HG02759 (cell line): ENCODE data around the gene SLC44A4.
"Not testable (repeated sequence)": the region's sequence is repeated elsewhere in the genome, so short reads cannot be mapped to it uniquely, and the experiment has no call there.

Experiments used
- ATAC-seq: cut with Tn5 transposase; IDR thresholded peaks from one replicate; pipeline ENCODE4 v1.9.1; 2021; ENCODE audit warnings: mild to moderate bottlenecking, moderate library complexity; ENCODE audit not compliant: unreplicated experiment

Gene SLC44A4

DNA sequence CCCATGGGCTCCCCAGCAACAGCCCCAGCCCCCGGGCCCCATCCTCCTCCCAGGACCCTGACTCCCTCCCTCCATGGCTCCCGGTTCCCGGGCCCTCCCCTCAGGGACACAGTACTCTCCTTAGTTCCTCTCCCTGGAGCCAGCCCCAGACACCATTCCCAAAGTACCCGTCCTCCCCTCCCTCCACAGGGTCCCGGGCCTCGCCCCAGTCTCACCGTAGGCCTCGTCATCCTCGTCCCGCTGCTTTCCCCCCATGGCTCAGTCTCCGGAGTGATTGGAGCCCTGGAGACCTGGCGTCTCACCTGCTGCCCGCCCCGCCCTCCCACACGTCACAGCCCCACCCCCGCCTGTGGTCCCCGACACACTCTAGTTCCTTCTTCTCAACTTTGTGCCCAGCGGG, at the start of gene SLC44A4:
Gene SLC44A4 (minus strand): TSS at position 272 of the 400 bp plus-strand sequence. CDS start 17 bp downstream, at position 255.
- no peak for ATAC-seq

DNA sequence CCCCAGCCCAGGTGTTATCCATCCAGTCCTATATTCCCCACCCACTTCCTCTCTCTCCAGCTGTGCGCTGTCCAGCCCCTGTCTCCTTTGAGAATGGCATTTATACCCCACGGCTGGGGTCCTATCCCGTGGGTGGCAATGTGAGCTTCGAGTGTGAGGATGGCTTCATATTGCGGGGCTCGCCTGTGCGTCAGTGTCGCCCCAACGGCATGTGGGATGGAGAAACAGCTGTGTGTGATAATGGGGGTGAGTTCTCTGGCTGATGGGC, 49.8 kb upstream of the SLC44A4 start:
- no peak for ATAC-seq

- no peak for ATAC-seq
Measured at GRCh38 chr6:31927863-31928671, 49.3 kb upstream of the SLC44A4 start.

- ATAC-seq, result no peak
Measured at GRCh38 chr6:31927242-31927862, 48.6 kb upstream of the SLC44A4 start, which contains the start of gene C2. Gene C2 (plus strand): TSS chr6:31927717. CDS start chr6:31927753, 36 bp downstream.

DNA sequence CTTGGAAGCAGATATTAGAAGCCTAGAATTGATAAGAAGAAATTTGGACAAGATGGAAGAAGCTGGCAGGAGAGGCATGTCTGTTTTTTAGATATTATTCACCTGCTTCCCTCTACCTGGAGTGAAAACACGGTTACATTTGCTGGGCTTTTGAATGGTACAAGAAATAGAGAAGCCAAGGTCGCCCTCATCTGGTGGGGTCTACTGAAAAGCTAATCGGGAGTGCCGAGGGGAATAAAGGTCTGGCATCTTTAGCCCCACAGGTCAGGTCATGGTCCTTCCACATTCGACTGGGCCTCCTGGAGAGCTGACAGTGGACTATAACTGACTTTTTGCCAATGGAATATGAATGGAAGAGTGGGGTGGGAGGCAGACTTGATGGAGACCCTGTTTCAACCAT, 44.1 kb upstream of the SLC44A4 start:
- ATAC-seq, result no peak

DNA sequence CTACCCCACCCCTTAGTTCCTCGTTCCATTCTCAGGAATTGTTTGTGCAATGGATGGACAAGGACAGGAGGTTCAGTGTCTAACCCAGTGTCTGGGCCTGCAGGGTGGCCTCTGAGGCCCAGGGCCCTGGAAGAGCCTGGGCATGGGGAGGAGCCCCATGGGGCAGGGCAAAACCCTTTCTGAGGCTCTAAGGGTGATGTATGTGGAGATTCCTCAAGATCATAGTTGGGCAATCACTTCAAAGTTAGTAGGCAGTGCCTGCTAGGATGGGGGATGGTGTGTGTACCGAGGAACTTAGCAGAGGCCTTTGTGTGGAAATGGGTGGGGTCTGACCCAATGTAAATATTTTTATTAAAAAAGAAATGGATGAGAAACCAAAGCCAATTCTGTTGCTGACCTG, 42.0 kb upstream of the SLC44A4 start:
- no peak for ATAC-seq

GRCh38 chr6:31919624-31920303, 41.0 kb upstream of the SLC44A4 start:
- no peak for ATAC-seq

GRCh38 chr6:31918069-31918720, 39.4 kb upstream of the SLC44A4 start:
- ATAC-seq, result no peak

DNA sequence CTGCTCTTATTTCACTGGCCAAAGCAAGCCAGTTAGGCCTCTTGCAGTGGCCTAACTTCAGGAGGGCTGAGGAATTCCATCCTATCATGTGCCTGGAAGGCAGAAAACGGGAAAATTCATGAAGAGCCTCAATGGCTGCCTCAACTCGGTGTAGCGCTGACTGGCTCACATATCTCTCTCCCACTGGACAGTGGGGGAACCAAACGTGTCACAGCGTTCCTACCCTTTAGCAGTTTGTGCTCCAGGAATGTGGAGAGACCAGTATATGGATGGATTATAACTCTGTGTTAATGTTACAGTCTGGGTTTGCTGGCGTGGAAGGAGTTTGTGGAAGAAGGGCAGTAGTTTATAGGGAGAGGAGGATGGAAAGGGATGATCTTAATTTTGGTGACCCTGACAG, 37.0 kb upstream of the SLC44A4 start:
- no peak for ATAC-seq

GRCh38 chr6:31915351-31915750, 36.6 kb upstream of the SLC44A4 start:
- ATAC-seq, result no peak

- ATAC-seq, result no peak
Measured at GRCh38 chr6:31911826-31912585, 33.2 kb upstream of the SLC44A4 start.

- ATAC-seq, result not testable (repeated sequence)
Measured at GRCh38 chr6:31909298-31909697, 30.5 kb upstream of the SLC44A4 start.

GRCh38 chr6:31908791-31909190, 30.0 kb upstream of the SLC44A4 start:
- ATAC-seq, result peak; percentile 53

DNA sequence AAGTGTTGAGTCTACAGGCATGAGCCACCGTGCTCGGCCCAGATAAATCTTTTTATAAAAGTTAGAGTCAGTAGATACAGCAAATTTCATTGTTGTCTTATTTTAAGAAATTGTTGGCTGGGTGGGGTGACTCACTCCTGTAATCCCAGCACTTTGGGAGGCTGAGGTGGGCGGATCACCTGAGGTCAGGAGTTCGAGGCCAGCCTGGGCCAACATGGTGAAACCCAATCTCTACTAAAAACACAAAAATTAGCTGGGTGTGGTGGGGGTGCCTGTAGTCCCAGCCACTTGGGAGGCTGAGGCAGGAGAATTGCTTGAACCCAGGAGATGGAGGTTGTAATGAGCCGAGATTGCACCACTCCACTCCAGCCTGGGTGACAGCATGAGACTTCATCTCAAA, 29.5 kb upstream of the SLC44A4 start:
- not testable (repeated sequence) for ATAC-seq

DNA sequence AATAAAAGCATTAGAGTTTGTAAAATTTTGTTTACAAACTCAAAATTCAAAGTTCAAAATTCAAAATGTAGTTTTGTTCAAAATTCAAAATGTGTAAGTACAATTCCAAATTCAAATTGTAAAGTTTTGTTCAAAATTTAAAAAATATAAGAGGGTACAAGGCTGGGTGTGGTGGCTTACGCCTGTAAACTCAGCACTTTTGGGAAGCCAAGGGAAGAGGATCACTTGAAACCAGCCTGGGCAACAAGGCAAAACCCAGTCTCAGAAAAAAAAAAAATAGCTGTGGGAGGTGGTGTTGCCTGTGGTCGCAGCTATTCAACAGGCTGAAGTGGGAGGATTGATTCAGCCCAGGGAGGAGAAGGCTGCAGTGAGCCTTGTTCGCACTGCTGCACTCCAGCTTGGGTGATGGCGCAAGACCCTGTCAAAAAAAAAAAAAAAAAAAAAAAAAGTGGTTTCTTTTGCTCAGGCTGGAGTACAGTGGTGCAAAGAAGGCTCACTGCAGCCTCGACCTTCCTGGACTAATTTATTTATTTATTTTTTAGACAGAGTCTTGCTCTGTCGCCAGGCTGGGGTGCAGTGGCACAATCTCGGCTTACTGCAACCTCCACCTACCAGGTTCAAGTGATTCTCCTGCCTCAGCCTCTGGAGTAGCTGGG, 28.5 kb upstream of the SLC44A4 start:
- no peak for ATAC-seq

GRCh38 chr6:31906727-31907126, 27.9 kb upstream of the SLC44A4 start:
- not testable (repeated sequence) for ATAC-seq

GRCh38 chr6:31906122-31906521, 27.3 kb upstream of the SLC44A4 start:
- ATAC-seq, result no peak

GRCh38 chr6:31905041-31905440, 26.2 kb upstream of the SLC44A4 start:
- no peak for ATAC-seq

- ATAC-seq, result no peak
Measured at GRCh38 chr6:31903957-31904356, 25.2 kb upstream of the SLC44A4 start.

DNA sequence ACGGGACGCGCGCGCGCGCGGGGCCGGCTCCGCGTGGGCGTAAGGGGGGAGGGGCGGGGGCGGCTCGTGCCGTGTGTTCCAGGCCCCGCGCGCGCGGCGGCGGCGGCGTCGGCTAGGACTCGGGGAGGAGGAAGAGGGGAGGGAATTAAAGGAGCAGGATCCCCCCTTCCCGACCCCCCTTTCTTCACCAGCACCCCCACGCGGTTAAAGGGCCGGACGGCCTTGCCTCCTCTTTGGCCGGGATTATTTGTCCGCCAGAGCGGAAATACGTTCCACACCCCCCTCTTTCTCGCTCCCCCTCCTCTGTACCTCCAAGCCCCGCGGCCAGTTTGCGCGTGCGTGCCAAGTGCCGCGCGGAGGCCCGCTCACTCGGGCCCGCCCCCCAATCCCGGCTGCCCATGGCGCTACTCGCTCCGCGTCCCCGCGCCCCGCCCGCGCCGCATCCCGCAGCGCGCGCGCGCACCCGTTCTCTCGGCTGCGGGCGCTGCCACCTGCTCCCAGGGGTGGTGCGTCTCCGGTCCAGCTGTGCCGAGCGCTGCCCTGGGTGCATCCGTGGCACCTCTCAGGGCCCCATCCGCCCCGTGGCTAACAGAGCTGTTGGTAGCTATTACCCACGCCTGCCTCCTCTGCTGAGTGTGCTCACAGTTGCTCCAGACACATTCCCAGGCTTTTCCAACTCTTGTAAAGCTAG, 23.3 kb upstream of the SLC44A4 start, which contains the start of gene ZBTB12:
Gene ZBTB12 (minus strand): TSS at position 134 of the 691 bp plus-strand sequence. CDS start 781 bp downstream, outside the sequence.
- ATAC-seq, result peak; percentile 68
